GM15510 (cell line): Measurements from ENCODE around the gene ABO.
"Not testable (repeated sequence)": the region's sequence is repeated elsewhere in the genome, so short reads cannot be mapped to it uniquely, and the experiment has no call there.

Experiments used
- POLR2A ChIP-seq: IDR thresholded peaks from 3 replicates; pipeline ENCODE4 v1.6.1; 2011; ENCODE audit warnings: borderline replicate concordance; ENCODE audit not compliant: insufficient read length; ENCODE audit errors: extremely low read depth

The ABO gene

DNA sequence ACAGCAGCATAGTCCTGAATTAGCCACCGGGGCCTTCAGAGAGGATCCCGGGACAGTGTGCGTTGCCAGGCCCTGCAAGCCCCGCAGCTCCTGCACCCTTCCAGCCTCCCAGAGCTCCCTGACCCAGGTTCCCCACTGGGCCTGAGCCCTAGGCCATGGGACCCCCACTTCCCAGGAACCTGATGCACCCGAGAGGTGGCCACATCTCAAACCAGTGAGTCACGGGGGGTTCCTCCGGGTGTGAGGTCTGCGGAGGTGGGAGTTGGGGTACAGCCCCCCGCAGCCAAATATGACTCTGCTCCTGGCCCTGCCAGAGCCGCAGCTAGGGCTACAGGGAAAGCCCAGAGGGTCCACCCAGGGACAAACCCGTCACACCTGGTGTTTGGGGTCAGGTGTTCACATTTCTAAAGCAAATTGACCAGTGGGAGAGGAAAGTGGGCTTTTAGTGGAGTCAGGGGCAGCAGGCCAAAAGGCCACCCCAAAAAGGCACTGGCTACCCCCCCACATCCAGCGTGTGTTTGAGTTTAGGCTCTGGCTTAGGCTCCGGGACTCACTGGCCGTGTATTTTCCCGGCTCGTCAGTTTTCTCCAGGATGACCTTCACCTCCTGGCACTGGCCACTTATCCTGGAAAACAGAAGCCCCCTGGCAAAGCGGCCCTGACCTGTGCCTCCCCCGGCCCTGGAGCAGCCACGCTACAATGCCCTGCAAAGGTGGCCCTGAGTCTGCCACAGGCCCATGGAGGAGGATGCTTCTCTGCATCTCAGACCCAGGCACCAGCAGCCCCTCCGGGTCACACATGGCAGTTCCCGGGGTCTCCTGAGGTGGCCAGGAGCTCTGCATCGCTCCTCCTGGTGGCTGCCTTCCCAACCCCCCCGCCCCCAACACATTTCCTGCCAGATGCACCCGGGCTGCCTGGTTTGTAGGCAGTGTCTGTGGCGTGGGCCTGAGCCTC, 48.5 kb downstream of the ABO start:
- TF ChIP-seq POLR2A, result no peak

- no peak for TF ChIP-seq POLR2A
Observed at GRCh38 chr9:133225171-133226011, 49.6 kb downstream of the ABO start.

DNA sequence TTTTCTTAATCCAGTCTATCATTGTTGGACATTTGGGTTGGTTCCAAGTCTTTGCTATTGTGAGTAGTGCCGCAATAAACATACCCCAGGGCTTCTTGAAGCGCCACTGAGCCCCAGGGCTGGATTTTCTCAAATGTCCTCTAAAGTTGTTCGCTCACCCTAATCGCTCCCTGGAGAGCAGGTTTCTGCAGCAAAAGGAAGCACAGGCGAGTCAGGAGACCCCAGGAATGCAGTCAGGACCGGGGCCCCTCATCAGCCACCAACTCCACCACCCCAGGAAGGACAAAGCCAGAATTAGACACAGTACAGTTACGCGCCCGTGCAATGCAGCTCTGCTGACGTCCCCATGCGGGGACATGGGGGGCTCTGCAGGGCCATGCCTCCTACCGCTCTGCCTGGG, 50.2 kb downstream of the ABO start:
- TF ChIP-seq POLR2A, result no peak

GRCh38 chr9:133221177-133221809, 53.7 kb downstream of the ABO start:
- no peak for TF ChIP-seq POLR2A

GRCh38 chr9:133210609-133211008, 64.4 kb downstream of the ABO start:
- no peak for TF ChIP-seq POLR2A

DNA sequence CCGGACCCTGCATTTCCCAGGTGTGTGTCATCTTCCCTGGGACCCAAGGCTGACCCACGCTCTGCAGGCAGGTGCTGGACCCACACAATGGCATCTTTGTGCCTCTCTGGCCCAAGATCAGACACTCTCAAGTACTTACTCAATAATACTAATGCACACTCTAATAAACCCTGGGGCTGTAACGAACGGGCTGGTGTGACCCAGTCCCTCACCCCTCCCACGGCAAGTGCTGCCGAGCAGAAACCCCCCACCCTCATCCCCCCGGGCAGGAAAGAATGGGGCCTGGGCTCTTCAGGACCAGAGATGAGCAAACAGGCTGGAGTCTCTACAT, 64.8 kb downstream of the ABO start:
- TF ChIP-seq POLR2A, result no peak

DNA sequence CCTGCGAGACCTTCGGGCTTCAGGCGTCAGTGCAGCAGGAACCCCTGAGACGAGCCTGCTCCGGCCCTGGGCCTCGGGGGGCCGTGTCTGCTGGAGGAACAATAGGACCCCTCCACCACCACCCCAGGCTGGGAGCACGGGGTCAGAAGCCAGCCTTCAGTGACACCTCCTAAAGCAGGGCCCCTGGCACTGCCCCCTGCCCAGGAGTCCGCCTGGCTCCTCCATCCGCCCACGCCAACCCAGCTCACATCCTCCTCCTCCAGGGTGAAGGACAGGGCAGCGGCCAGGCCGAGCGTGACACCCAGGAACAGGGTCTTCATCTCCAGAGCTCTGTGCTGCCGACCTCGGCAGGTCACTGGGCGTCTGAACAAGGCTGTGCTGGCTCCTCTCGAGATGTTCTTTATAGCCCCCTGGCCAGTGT, 66.1 kb downstream of the ABO start, which contains the start of gene OBP2B:
Gene OBP2B (minus strand): TSS at position 371 of the 421 bp plus-strand sequence. CDS start 51 bp downstream, at position 320.
- not testable (repeated sequence) for TF ChIP-seq POLR2A

DNA sequence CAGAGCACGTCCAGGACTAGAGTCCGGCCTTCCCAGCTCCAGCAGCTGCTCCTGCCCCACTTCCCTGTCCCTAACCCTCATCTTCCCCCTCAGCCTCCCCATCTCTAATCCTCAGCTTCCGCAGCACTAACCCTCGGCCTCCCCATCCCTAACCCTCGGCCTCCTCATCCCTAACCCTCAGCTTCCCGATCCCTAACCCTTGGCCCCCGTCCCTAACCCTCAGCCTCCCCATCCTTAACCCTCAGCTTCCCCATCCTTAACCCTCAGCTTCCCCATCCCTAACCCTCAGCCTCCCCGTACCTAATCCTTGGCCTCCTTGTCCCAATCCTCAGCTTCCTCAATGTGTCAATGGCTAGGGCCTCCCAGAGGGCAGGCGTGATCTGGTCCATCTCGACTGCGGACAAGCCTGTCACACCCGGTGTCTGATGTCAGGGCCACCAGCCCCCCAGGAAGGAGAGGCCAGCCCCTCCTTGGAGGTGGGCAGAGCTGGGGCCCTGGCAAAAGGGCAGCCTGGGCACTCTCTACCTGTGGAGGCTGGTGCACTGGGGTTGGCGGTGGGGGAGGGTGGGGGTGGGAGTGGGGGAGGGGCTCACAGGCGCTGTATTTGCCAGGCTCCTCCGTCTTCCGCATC, 67.3 kb downstream of the ABO start:
- no peak for TF ChIP-seq POLR2A

GRCh38 chr9:133207021-133207531, 67.9 kb downstream of the ABO start:
- no peak for TF ChIP-seq POLR2A

GRCh38 chr9:133205996-133206931, 68.7 kb downstream of the ABO start:
- TF ChIP-seq POLR2A, result no peak
